ENCODE results near the gene SVIL.
"Not testable (repeated sequence)": the region's sequence is repeated elsewhere in the genome, so short reads cannot be mapped to it uniquely, and the experiment has no call there.

SVIL gene

DNA sequence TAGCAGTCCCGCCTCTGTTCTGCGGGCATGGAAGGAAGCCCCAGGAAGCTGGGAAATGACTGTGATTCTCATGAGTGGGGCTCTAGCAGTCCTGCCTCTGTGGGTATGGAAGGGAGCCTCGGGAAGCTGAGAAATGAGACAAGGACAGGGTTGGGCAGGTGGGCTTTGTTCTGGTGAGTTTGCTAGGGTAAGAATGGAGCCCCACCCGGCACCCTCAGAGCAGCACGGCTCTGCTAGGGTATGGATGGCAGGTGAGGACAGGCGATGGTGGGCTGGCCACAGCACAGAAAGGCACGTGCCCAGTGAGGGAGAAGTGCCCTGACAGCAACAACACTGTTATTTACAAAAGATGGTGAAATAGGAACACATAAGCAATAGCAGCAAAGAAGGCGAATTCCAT lies 39.6 kb downstream of the SVIL start:
- Histone ChIP-seq H3K27ac (ENCODE audit: low read depth in 2 of 2, low read length in 2 of 2) (no peak overlapping the region), H3K4me1 (ENCODE audit: control insufficient read depth in 2 of 2, insufficient read depth in 2 of 2, low read length in 2 of 2) (peaks cover 11 to 13% of the 10 kb centered on the region in 2 donors), H3K36me3 (ENCODE audit: control insufficient read depth in 2 of 2, insufficient read depth in 2 of 2, low read length in 2 of 2) (peaks cover 4 to 8% of the 10 kb centered on the region in 2 donors), H3K9ac (ENCODE audit: low read depth in 1 of 2, low read length in 2 of 2) (no peak overlapping the region), H3K4me3 (ENCODE audit: low read length in 2 of 2) (no peak overlapping the region), H3K9me3 (ENCODE audit: control insufficient read depth in 2 of 2, low read length in 2 of 2) (no peaks in the 10 kb centered on the region), H3K27me3 (ENCODE audit: control insufficient read depth in 2 of 2, insufficient read depth in 2 of 2, low read length in 2 of 2) (no peaks in the 10 kb centered on the region)

- Histone ChIP-seq H3K4me3 (ENCODE audit: low read length in 2 of 2) (no peak overlapping the region), H3K36me3 (ENCODE audit: control insufficient read depth in 2 of 2, insufficient read depth in 2 of 2, low read length in 2 of 2) (peaks cover 4 to 8% of the 10 kb centered on the region in 2 donors), H3K9me3 (ENCODE audit: control insufficient read depth in 2 of 2, low read length in 2 of 2) (no peaks in the 10 kb centered on the region), H3K9ac (ENCODE audit: low read depth in 1 of 2, low read length in 2 of 2) (no peak overlapping the region), H3K27me3 (ENCODE audit: control insufficient read depth in 2 of 2, insufficient read depth in 2 of 2, low read length in 2 of 2) (no peaks in the 10 kb centered on the region), H3K4me1 (ENCODE audit: control insufficient read depth in 2 of 2, insufficient read depth in 2 of 2, low read length in 2 of 2) (peaks cover 12 to 14% of the 10 kb centered on the region in 2 donors), H3K27ac (ENCODE audit: low read depth in 2 of 2, low read length in 2 of 2) (peak overlapping the region in 1 of 2 donors; percentile 45)
These were observed 43.2 kb downstream of the SVIL start for GRCh38 chr10:29591651-29591968.

DNA sequence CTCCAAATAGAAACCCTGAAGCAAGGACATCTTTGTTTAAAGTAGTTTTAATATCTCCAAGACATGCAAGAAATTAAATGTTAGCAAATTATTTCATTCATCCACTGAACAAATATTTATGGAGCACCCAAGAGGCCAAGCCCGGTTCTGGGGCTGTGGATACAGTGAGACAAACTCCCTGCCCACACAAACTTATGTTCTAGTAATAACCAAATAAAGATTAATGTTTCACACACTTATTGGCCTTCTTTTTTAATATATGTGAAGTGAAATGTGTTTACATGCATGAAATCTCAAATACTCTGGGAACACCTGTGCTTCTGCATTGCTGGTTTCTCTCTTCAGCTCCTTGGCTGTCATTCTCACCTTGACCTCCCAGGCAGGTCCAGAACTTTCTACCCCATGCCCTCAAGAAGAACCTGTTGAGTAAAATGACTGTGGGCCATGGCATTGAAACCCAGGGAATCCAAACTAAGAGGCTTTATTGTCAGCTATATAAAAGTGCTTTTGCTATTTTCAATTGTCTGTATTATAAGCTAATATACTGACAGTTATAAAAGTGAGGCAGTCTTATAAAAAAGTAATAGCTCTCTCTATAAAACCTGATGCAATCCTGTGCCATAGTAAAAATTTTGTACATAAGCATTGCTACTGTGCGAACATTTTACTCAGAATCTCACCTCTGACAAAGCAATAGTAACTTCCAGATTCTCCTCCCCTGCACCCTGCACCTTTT lies 43.7 kb downstream of the SVIL start:
- H3K27ac ChIP-seq (ENCODE audit: low read depth in 2 of 2, low read length in 2 of 2), result peak overlapping the region in 1 of 2 donors; percentile 32
- H3K36me3 ChIP-seq (ENCODE audit: control insufficient read depth in 2 of 2, insufficient read depth in 2 of 2, low read length in 2 of 2), result peaks cover 4 to 9% of the 10 kb centered on the region in 2 donors
- no peak overlapping the region for H3K9ac ChIP-seq (ENCODE audit: low read depth in 1 of 2, low read length in 2 of 2)
- no peaks in the 10 kb centered on the region for H3K9me3 ChIP-seq (ENCODE audit: control insufficient read depth in 2 of 2, low read length in 2 of 2)
- H3K27me3 ChIP-seq (ENCODE audit: control insufficient read depth in 2 of 2, insufficient read depth in 2 of 2, low read length in 2 of 2), result no peaks in the 10 kb centered on the region
- peaks cover 12 to 14% of the 10 kb centered on the region in 2 donors for H3K4me1 ChIP-seq (ENCODE audit: control insufficient read depth in 2 of 2, insufficient read depth in 2 of 2, low read length in 2 of 2)
- H3K4me3 ChIP-seq (ENCODE audit: low read length in 2 of 2), result peak overlapping the region in 1 of 2 donors; percentile 2

GRCh38 chr10:29588629-29589421 lies 45.9 kb downstream of the SVIL start:
- H3K27ac ChIP-seq (ENCODE audit: low read depth in 2 of 2, low read length in 2 of 2), result no peak overlapping the region
- H3K36me3 ChIP-seq (ENCODE audit: control insufficient read depth in 2 of 2, insufficient read depth in 2 of 2, low read length in 2 of 2), result peaks cover 0 to 2% of the 10 kb centered on the region in 2 donors
- peaks cover 12 to 14% of the 10 kb centered on the region in 2 donors for H3K4me1 ChIP-seq (ENCODE audit: control insufficient read depth in 2 of 2, insufficient read depth in 2 of 2, low read length in 2 of 2)

GRCh38 chr10:29587750-29588628 lies 46.8 kb downstream of the SVIL start:
- H3K27ac ChIP-seq (ENCODE audit: low read depth in 2 of 2, low read length in 2 of 2); H3K27me3 ChIP-seq (ENCODE audit: control insufficient read depth in 2 of 2, insufficient read depth in 2 of 2, low read length in 2 of 2); H3K36me3 ChIP-seq (ENCODE audit: control insufficient read depth in 2 of 2, insufficient read depth in 2 of 2, low read length in 2 of 2); H3K9me3 ChIP-seq (ENCODE audit: control insufficient read depth in 2 of 2, low read length in 2 of 2); H3K9ac ChIP-seq (ENCODE audit: low read depth in 1 of 2, low read length in 2 of 2); H3K4me3 ChIP-seq (ENCODE audit: low read length in 2 of 2): not testable (repeated sequence)
- H3K4me1 ChIP-seq (ENCODE audit: control insufficient read depth in 2 of 2, insufficient read depth in 2 of 2, low read length in 2 of 2), result peaks cover 12 to 14% of the 10 kb centered on the region in 2 donors

More at GRCh38 chr10:29588629-29589421, 45.9 kb downstream of the SVIL start:
- no peaks in the 10 kb centered on the region for H3K27me3 ChIP-seq (ENCODE audit: control insufficient read depth in 2 of 2, insufficient read depth in 2 of 2, low read length in 2 of 2)
- H3K4me3 ChIP-seq (ENCODE audit: low read length in 2 of 2), result no peak overlapping the region
- H3K9ac ChIP-seq (ENCODE audit: low read depth in 1 of 2, low read length in 2 of 2), result no peak overlapping the region
- H3K9me3 ChIP-seq (ENCODE audit: control insufficient read depth in 2 of 2, low read length in 2 of 2), result no peaks in the 10 kb centered on the region

DNA sequence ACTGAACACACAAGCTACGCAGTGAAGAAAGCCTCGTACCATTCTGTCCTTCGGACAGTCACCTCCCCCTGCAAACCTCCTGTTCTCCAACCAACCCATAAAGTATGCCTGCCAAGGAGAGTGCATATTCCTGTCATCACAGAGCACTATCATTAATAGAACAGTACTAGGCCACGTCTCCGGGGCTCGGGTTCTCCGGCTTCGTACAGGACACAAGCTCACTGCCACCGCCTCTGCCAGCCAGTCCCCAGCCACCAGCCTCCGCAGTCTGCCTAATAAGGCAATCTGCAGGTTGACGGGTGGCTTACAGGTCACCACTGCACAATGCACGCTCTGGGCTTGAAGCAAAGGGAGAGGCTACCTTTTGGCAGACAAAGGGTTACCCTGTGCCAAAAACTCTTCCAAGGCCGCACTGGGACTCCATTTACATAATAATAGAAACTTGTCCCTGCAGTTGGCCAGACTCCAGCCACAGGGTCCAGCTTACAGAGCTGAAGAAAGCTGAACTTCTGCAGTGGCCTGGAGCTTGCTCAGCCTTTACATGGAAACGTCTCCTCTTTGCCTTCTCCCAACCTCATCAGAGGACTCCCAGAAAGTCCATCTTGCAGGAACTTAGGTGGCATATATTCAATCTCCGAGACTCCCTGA lies 47.5 kb downstream of the SVIL start:
- peaks cover 12 to 14% of the 10 kb centered on the region in 2 donors for H3K4me1 ChIP-seq (ENCODE audit: control insufficient read depth in 2 of 2, insufficient read depth in 2 of 2, low read length in 2 of 2)
- not testable (repeated sequence) for H3K36me3 ChIP-seq (ENCODE audit: control insufficient read depth in 2 of 2, insufficient read depth in 2 of 2, low read length in 2 of 2); H3K9ac ChIP-seq (ENCODE audit: low read depth in 1 of 2, low read length in 2 of 2); H3K4me3 ChIP-seq (ENCODE audit: low read length in 2 of 2); H3K9me3 ChIP-seq (ENCODE audit: control insufficient read depth in 2 of 2, low read length in 2 of 2); H3K27me3 ChIP-seq (ENCODE audit: control insufficient read depth in 2 of 2, insufficient read depth in 2 of 2, low read length in 2 of 2); H3K27ac ChIP-seq (ENCODE audit: low read depth in 2 of 2, low read length in 2 of 2)

DNA sequence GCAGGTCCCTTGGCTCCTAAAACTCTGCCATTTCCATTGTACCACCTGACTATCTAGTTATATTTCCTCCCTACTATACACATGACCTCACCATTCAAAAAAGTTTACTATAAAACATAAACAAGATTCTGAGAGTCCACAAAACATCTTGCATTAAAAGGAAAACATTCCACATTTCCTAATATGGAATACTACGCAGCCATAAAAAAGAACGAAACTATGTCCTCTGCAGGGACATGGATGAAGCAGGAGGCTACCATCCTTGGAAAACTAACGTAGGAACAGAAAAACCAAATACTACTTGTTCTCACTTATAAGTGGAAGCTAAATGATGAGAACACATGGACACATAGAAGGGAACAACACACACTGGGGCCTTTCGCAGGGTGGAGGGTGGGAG lies 48.3 kb downstream of the SVIL start:
- no peak overlapping the region for H3K27ac ChIP-seq (ENCODE audit: low read depth in 2 of 2, low read length in 2 of 2)
- no peaks in the 10 kb centered on the region for H3K9me3 ChIP-seq (ENCODE audit: control insufficient read depth in 2 of 2, low read length in 2 of 2)
- no peaks in the 10 kb centered on the region for H3K27me3 ChIP-seq (ENCODE audit: control insufficient read depth in 2 of 2, insufficient read depth in 2 of 2, low read length in 2 of 2)
- peaks cover 0 to 2% of the 10 kb centered on the region in 2 donors for H3K36me3 ChIP-seq (ENCODE audit: control insufficient read depth in 2 of 2, insufficient read depth in 2 of 2, low read length in 2 of 2)
- H3K4me3 ChIP-seq (ENCODE audit: low read length in 2 of 2), result no peak overlapping the region
- no peak overlapping the region for H3K9ac ChIP-seq (ENCODE audit: low read depth in 1 of 2, low read length in 2 of 2)
- H3K4me1 ChIP-seq (ENCODE audit: control insufficient read depth in 2 of 2, insufficient read depth in 2 of 2, low read length in 2 of 2), result peaks cover 10 to 12% of the 10 kb centered on the region in 2 donors

DNA sequence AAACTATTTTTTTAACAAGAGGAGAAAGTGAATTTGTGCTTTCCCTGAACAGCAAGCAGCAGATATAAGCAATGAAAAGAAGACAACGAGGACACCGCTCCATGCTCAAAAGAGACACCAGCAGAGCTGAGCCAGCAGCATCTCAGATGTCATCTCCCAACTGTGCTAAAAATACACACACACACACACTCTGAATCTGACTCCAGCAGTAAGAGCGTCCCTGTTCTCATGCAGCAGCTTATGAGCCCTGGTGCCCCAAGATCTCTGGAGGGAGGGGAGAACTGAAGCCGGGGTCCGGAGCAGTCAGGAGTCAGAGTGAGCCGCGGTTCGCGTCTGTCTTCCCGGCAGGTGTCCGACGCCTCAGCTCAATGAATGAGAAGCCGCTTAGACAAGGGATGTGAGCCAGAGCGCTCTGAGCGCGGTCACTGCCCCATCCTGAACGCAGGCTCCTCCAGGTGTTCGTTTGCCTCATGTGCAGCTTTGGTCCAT lies 49.2 kb downstream of the SVIL start:
- peaks cover 0 to 2% of the 10 kb centered on the region in 2 donors for H3K36me3 ChIP-seq (ENCODE audit: control insufficient read depth in 2 of 2, insufficient read depth in 2 of 2, low read length in 2 of 2)
- no peak overlapping the region for H3K9ac ChIP-seq (ENCODE audit: low read depth in 1 of 2, low read length in 2 of 2)
- no peaks in the 10 kb centered on the region for H3K9me3 ChIP-seq (ENCODE audit: control insufficient read depth in 2 of 2, low read length in 2 of 2)
- H3K4me1 ChIP-seq (ENCODE audit: control insufficient read depth in 2 of 2, insufficient read depth in 2 of 2, low read length in 2 of 2), result peaks cover 4 to 6% of the 10 kb centered on the region in 2 donors
- H3K27ac ChIP-seq (ENCODE audit: low read depth in 2 of 2, low read length in 2 of 2), result no peak overlapping the region
- H3K27me3 ChIP-seq (ENCODE audit: control insufficient read depth in 2 of 2, insufficient read depth in 2 of 2, low read length in 2 of 2), result no peaks in the 10 kb centered on the region
- no peak overlapping the region for H3K4me3 ChIP-seq (ENCODE audit: low read length in 2 of 2)

- no peak overlapping the region for H3K4me3 ChIP-seq (ENCODE audit: low read length in 2 of 2)
- H3K27me3 ChIP-seq (ENCODE audit: control insufficient read depth in 2 of 2, insufficient read depth in 2 of 2, low read length in 2 of 2), result no peaks in the 10 kb centered on the region
- no peaks in the 10 kb centered on the region for H3K4me1 ChIP-seq (ENCODE audit: control insufficient read depth in 2 of 2, insufficient read depth in 2 of 2, low read length in 2 of 2)
- H3K36me3 ChIP-seq (ENCODE audit: control insufficient read depth in 2 of 2, insufficient read depth in 2 of 2, low read length in 2 of 2), result peaks cover 0 to 2% of the 10 kb centered on the region in 2 donors
- no peaks in the 10 kb centered on the region for H3K9me3 ChIP-seq (ENCODE audit: control insufficient read depth in 2 of 2, low read length in 2 of 2)
- H3K9ac ChIP-seq (ENCODE audit: low read depth in 1 of 2, low read length in 2 of 2), result no peak overlapping the region
- no peak overlapping the region for H3K27ac ChIP-seq (ENCODE audit: low read depth in 2 of 2, low read length in 2 of 2)
These were observed 50.3 kb downstream of the SVIL start for GRCh38 chr10:29584436-29584835.
